ENCODE measurements around the gene BLOC1S4.

DNA sequence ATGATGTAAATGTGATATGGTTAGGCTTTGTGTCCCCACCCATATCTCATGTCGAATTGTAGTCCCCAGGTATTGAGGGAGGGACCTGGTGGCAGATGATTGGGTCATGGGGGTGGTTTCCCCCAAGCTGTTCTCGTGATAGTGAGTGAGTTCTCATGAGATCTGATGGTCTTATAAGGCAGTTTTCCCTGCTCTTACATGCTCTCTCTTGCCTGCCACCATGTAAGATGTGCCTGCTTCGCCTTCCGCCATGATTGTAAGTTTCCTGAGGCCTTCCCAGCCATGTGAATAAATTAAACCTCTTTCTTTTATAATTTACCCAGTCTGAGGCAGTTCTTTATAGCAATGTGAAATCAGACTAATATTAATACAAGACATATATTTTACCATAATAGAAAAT lies 23.9 kb downstream of the BLOC1S4 start:
- no peak for TF ChIP-seq EZH2 (IDR thresholded peaks at IDR 0.05; ENCODE audit: insufficient read depth, poor library complexity, severe bottlenecking)
- no peak for TF ChIP-seq EZH2phosphoT487 (IDR thresholded peaks at IDR 0.05; ENCODE audit: insufficient read depth, low read depth)

Data from GM23248 (cell line).